Cortex of kidney (tissue), 1 donor: ENCODE measurements around the gene ASB14.
A peak's percentile ranks its signal among the peaks of the same experiment; 100 is the strongest.

ENCODE experiments used
- DNase-seq: peaks from one replicate; lab custom pipeline; 2025; lab: John Stamatoyannopoulos, UW

The ASB14 gene

DNA sequence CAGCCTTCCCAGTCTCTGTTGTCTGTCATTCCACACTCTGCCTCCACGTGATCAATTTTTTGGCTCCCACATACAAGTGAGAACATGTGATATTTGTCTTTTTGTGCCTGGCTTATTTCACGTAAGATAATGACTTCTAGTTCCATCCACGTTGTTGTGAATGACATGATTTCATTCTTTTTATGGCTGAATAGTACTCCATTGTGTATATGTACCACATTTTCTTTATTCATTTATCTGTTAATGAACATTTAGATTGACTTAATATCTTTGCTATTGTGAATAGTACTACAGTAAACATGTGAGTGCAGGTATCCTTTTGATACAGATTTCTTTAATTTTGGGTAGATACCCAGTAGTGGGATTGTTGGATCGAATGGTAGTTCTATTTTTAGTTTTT is 31.4 kb downstream of the ASB14 start:
- DNase-seq = no peak

GRCh38 chr3:57257678-57258077 is 34.8 kb downstream of the ASB14 start:
- DNase-seq = no peak

DNA sequence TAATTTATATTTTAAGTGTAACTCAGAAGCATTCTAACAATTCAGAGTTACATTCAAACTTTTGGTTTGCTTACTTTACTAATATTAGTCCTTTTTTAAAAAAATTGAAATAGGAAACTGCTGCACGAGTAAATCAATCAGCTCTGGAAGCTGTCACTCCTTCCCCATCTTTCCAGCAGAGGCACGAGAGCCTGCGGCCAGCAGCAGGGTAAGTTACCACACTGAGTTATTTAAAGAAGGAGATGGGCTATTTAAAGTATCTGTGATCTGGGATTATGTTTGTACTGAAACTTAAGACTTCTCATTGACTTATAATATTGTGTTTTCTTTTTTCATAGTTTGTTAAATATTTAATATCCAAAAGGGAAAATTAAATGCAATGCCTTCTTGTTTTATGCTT is 35.6 kb downstream of the ASB14 start:
- no peak for DNase-seq

- no peak for DNase-seq
These were observed 40.1 kb downstream of the ASB14 start for GRCh38 chr3:57252404-57252803.

DNA sequence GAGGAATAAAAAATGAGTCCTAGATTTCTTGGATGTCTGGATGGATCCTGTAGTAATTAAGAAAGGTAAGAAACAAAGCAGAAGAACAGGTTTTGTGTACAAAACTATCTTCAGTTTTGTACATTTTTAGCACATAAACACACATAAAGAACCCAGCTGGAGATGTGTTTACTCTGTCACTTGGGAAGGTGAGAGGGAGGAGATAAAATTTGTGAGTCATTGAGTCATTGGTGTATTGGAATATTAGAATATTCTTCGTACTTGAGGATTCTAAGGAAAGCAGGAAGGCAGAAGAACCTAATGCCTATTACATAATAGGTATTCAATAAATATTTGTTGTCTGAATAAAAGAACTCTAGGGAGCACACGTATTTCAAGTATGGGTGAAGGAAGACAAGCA is 47.5 kb downstream of the ASB14 start:
- no peak for DNase-seq

DNA sequence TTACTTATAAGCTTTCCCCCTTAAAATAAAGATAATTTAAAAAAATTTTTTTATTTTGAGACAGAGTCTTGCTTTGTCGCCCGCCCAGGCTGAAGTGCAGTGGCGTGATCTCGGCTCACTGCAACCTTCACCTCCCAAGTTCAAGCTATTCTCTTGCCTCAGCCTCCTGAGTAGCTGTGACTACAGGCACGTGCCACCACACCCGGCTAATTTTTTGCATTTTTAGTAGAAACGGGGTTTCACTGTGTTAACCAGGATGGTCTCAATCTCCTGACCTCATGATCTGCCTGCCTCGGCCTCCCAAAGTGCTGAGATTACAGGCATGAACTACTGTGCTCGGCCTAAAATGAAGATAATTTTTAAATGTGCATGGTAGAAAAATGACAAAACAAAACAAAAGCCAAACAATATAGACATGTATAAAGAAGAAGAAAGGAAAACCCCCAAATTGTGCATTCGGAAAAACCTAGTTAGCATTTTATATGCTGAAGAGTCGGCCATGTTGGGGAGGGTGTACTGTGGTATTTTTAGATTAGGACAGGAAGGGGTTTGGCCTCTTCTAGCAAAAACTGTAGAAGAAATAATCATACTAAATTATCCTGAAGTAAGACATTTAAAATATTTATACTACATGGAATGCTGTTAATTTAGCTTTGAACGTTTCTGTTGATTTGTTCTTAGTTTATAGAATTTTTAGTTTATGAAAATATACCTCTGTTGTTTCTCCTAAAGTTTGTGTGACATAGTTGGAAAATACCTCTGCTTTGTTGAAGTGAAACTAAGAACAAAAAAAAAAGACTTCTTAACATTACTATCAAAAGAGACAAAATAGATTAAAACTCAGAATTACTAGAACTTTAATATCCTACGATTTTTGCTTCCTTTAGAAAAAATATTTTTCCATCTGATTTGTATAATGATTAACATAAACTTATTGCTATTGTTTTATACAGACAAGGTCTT is 57.6 kb downstream of the ASB14 start:
- DNase-seq = no peak

GRCh38 chr3:57233799-57234198 is 58.7 kb downstream of the ASB14 start:
- DNase-seq = no peak

DNA sequence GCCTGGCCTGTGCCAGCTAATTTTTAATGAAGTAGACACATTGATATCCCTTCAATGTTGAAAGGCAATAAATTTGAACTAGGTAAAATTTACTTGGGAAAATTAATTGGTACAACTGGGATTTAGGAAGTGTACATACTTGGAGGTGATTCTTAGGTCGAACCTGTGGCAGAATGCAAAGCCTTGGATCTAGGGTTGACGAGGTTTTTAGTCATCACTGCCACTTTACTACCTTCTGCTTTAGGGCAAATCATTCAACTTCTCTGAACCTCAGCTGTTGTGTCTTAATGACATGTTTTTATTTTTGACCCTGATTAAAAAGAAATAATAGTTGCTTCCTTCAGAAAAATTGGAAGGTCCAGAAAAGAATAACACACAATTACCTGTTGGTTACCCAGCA is 62.5 kb downstream of the ASB14 start:
- DNase-seq = no peak

DNA sequence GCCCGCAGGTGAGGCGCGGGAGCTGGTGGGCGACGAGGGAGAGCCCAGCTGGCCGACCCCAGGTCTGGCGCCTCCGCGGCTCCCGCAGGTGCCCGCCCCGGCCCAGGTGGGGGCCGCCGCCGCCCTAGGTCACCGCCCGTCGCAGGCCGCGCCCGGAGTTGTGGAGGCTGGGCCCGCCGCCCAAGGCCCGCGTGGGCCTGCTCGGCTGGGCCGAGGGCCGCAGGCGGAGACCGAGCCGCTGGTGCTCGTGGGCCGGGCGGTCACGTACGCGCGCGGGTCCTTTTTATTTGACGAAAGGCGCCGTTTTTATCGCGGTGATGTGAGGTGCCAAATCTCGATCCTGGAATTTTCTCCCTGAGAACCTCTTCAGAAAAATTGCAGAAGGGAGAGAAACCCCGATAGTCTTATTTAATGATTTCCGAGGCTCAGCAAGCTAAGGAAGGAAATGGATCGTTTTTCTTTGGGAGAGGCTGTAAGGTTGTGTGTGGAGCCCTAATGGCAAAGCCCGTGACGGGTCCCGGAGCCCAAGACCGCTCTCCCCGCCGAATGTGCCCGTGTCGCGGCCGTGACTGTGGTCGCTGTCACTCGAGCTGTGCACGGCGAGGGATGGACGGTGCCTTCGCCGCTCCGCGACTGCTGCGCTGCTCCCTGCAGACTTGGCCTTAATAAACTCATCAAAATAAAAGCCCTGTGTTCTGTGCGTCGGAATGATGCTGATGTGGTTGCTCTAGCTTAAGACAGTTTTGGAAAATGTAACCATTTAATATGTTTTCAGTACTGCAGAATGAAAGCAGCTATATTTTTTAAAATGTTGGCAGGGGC is 64.3 kb downstream of the ASB14 start:
- no peak for DNase-seq

DNA sequence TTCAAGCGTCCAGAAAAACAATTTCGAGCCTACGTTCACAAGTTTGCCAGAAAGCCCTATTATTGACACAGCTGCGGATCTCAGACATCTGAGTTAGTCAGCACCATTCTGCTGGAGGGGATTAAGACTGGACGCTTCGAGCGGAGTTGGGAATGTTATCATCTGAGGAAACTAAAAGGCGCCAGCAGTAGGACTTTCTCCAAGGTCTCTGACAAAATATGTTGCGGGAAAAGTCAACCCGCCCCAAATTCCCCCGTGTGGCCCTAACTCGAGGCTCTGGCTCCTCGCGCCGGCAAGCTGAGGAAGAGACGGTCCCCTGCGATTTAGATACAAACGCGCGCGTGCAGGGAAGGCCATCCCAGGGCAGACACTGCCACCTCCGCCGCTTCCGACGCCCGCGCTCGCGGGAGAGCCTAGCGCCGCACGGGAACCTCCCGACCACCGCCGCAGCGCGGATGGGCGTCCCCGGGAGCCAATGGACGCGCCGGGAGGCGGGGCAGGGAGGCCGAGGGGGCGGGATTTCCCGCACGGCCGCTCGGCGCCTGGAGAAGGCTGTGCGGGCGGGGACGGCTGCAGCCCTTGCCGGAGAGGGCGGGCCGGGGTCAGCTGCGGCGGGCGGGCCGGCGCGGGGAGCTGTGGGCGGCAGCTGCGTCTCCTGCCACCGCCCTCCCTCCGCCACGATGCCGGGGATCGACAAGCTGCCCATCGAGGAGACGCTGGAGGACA is 65.1 kb downstream of the ASB14 start, which contains the start of gene APPL1:
TSS of gene APPL1 (plus strand) at position 526 of the 726 bp plus-strand sequence. CDS start at position 681, 155 bp downstream.
- peak; percentile 58 for DNase-seq

GRCh38 chr3:57226176-57226575 is 66.3 kb downstream of the ASB14 start:
- DNase-seq = no peak

DNA sequence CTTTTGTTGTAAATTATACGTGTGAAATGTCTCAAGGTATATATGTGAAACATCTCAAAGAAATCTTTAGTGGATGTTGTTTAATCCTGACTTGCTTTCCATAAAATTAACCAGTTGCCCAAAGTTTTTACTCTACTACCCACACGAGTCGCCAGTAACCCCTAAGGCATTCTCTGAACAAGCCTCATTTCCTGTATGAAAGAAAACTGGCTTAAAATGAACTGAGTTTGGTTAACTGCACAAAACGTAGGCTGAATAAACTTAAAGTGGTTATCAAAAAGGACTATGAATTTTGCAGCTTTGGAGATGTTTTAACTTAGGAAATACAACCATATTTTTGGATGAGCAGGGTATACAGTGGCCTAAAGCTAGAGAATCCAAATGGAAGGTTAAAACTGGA is 67.6 kb downstream of the ASB14 start:
- DNase-seq = no peak

GRCh38 chr3:57221883-57222282 is 70.6 kb downstream of the ASB14 start:
- DNase-seq = no peak
